HepG2 (cell line): ENCODE measurements around the gene CPHXL2. TPM values are rescaled to one million over a fixed set of nuclear protein-coding genes. Genes with fewer than 3 reads are reported as not detected.

Experiments
- MAFK ChIP-seq, 2 experiments: IDR thresholded peaks in 1 of 2; conservative IDR thresholded peaks in 1 of 2; 2 replicates each; pipeline ENCODE4 v1.6.1; 2011; ENCODE audit warnings: improper control_type of control experiment in 2 of 2, low read length in 2 of 2
- NFIC ChIP-seq: IDR thresholded peaks from 2 replicates; pipeline ENCODE4 v1.6.1; 2012; ENCODE audit warnings: mild to moderate bottlenecking, low read length, inconsistent platforms
- NFKBIZ ChIP-seq: IDR thresholded peaks from 2 replicates; pipeline ENCODE4 v1.6.1; 2018; ENCODE audit warnings: missing genetic modification reagents, missing compliant biosample characterization
- TAF1 ChIP-seq: sonication (generic); formaldehyde crosslinking; IDR thresholded peaks from 2 replicates; pipeline ENCODE4 v1.4.0; 2020; ENCODE audit warnings: missing genetic modification reagents
- ZNF382 ChIP-seq: sonication (generic); formaldehyde crosslinking; IDR thresholded peaks from 2 replicates; pipeline ENCODE4 v1.5.0; 2020; ENCODE audit warnings: missing genetic modification reagents, mild to moderate bottlenecking, borderline replicate concordance
- ZNF878 ChIP-seq: sonication (generic); formaldehyde crosslinking; IDR thresholded peaks from 2 replicates; pipeline ENCODE4 v1.8.1; 2023; ENCODE audit warnings: mild to moderate bottlenecking, missing genetic modification reagents, moderate library complexity
- polyA plus RNA-seq, 8 experiments: library from polyadenylated mRNA; depleted of rRNA in 3 of 8; stranded (reverse) in 7 of 8; unstranded in 1 of 8; fragments of >200 nt; fragmentation: Illumina TruSeq in 4 of 8; extraction: Trizol in 4 of 8; gene quantifications; 2 replicates each; pipeline versions ENCODE4 v1.2.1 to v1.2.3, GENCODE V29; 2011 to 2016; ENCODE audit warnings: low read depth in 4 of 8, missing spikeins in 1 of 8, mixed read lengths in 1 of 8; ENCODE audit not compliant: insufficient read depth in 1 of 8
- total RNA-seq, 5 experiments: library from RNA; depleted of rRNA; stranded (reverse); fragments of >200 nt; fragmentation: Illumina TruSeq; extraction: Trizol; gene quantifications; 2 replicates each; pipeline ENCODE4 v1.2.3, GENCODE V29; 2016; ENCODE audit warnings: low read depth in 1 of 5
- TF ChIP-seq, protein P1 (sequence below): IDR thresholded peaks from 2 replicates; pipeline ENCODE4 v1.6.1; 2016; ENCODE audit warnings: low read depth, missing genetic modification reagents, missing compliant biosample characterization
- TF ChIP-seq, protein P2 (sequence below): sonication (generic); formaldehyde crosslinking; IDR thresholded peaks from 2 replicates; pipeline ENCODE4 v1.5.0; 2020; ENCODE audit warnings: mild to moderate bottlenecking, missing genetic modification reagents, moderate library complexity
- TF ChIP-seq, protein P3 (sequence below): sonication (generic); formaldehyde crosslinking; IDR thresholded peaks from 2 replicates; pipeline ENCODE4 v1.5.0; 2020; ENCODE audit warnings: mild to moderate bottlenecking, missing genetic modification reagents, borderline replicate concordance
- TF ChIP-seq, protein P4 (sequence below): sonication (generic); formaldehyde crosslinking; IDR thresholded peaks from 2 replicates; pipeline ENCODE4 v1.4.0; 2020; ENCODE audit warnings: low read depth, mild to moderate bottlenecking, missing genetic modification reagents
- TF ChIP-seq, protein P5 (sequence below): sonication (generic); formaldehyde crosslinking; IDR thresholded peaks from 2 replicates; pipeline ENCODE4 v1.5.1; 2020; ENCODE audit warnings: mild to moderate bottlenecking, missing genetic modification reagents, moderate library complexity

Gene CPHXL2
- total and polyA plus RNA-seq, 2 of the 13 experiments (the other 11 are each of a cell fraction or from before 2014, with no cell fraction given), result not detected

DNA sequence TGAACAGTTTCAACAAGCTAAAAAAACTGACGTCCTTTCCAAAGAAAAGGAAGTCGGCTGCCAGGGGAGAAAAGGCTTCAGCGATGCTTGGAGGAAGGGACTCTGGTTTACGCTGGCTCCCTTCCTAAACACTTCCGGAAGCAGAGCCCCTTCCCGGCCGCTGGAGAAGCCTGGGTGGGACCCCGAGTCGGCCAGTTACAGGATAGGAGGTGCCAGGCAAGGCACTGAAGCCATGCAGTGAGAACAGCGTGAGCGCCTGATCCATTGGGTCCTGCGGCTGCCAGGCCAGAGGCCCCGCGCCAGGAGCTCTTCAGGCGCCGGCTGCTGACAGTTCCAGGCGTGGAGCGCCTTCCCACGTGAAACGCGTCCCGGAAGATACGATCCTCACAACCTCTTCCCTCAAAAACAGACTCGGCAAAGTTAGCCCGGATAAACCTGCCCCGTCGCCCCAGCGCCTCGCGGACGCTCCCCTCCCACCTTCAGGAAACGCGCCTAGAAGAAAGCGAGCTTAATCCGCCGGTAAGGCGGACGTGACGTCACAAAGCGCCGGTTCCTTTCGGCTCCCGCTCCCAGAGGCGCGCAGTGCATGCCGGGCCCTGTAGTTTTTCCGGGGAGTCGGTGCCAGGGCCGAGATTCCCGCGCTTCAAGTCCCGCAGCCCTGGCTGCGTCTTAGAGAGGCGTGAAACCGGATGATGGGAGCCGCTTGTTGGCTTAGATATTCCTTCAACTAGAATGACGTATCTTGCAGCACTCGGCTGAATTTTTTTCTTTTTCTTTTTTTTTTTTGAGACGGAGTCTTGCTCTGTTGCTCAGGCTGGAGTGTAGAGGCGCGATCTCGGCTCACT lies 53.8 kb downstream of the CPHXL2 start, which contains the start of gene ADAT1 (continued):
- TF ChIP-seq, protein P1, sequence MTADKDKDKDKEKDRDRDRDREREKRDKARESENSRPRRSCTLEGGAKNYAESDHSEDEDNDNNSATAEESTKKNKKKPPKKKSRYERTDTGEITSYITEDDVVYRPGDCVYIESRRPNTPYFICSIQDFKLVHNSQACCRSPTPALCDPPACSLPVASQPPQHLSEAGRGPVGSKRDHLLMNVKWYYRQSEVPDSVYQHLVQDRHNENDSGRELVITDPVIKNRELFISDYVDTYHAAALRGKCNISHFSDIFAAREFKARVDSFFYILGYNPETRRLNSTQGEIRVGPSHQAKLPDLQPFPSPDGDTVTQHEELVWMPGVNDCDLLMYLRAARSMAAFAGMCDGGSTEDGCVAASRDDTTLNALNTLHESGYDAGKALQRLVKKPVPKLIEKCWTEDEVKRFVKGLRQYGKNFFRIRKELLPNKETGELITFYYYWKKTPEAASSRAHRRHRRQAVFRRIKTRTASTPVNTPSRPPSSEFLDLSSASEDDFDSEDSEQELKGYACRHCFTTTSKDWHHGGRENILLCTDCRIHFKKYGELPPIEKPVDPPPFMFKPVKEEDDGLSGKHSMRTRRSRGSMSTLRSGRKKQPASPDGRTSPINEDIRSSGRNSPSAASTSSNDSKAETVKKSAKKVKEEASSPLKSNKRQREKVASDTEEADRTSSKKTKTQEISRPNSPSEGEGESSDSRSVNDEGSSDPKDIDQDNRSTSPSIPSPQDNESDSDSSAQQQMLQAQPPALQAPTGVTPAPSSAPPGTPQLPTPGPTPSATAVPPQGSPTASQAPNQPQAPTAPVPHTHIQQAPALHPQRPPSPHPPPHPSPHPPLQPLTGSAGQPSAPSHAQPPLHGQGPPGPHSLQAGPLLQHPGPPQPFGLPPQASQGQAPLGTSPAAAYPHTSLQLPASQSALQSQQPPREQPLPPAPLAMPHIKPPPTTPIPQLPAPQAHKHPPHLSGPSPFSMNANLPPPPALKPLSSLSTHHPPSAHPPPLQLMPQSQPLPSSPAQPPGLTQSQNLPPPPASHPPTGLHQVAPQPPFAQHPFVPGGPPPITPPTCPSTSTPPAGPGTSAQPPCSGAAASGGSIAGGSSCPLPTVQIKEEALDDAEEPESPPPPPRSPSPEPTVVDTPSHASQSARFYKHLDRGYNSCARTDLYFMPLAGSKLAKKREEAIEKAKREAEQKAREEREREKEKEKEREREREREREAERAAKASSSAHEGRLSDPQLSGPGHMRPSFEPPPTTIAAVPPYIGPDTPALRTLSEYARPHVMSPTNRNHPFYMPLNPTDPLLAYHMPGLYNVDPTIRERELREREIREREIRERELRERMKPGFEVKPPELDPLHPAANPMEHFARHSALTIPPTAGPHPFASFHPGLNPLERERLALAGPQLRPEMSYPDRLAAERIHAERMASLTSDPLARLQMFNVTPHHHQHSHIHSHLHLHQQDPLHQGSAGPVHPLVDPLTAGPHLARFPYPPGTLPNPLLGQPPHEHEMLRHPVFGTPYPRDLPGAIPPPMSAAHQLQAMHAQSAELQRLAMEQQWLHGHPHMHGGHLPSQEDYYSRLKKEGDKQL (CRISPR knock-in tag), result peak; percentile 35; the same call in 1 of the 2 replicates
- TF ChIP-seq, protein P2, sequence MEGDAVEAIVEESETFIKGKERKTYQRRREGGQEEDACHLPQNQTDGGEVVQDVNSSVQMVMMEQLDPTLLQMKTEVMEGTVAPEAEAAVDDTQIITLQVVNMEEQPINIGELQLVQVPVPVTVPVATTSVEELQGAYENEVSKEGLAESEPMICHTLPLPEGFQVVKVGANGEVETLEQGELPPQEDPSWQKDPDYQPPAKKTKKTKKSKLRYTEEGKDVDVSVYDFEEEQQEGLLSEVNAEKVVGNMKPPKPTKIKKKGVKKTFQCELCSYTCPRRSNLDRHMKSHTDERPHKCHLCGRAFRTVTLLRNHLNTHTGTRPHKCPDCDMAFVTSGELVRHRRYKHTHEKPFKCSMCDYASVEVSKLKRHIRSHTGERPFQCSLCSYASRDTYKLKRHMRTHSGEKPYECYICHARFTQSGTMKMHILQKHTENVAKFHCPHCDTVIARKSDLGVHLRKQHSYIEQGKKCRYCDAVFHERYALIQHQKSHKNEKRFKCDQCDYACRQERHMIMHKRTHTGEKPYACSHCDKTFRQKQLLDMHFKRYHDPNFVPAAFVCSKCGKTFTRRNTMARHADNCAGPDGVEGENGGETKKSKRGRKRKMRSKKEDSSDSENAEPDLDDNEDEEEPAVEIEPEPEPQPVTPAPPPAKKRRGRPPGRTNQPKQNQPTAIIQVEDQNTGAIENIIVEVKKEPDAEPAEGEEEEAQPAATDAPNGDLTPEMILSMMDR (CRISPR knock-in tag), result peak; percentile 15; the same call in 1 of the 2 replicates
- no peak for TF ChIP-seq ZNF878 (CRISPR knock-in tag)
- TF ChIP-seq, protein P3, sequence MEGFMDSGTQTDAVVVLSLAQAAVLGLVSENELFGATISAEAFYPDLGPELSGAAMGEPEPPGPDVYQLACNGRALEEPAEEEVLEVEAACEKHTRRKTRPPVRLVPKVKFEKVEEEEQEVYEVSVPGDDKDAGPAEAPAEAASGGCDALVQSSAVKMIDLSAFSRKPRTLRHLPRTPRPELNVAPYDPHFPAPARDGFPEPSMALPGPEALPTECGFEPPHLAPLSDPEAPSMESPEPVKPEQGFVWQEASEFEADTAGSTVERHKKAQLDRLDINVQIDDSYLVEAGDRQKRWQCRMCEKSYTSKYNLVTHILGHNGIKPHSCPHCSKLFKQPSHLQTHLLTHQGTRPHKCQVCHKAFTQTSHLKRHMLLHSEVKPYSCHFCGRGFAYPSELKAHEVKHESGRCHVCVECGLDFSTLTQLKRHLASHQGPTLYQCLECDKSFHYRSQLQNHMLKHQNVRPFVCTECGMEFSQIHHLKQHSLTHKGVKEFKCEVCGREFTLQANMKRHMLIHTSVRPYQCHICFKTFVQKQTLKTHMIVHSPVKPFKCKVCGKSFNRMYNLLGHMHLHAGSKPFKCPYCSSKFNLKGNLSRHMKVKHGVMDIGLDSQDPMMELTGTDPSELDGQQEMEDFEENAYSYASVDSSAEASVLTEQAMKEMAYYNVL (CRISPR knock-in tag), result no peak
- TF ChIP-seq ZNF382 (CRISPR knock-in tag), result no peak
- TF ChIP-seq, protein P4, sequence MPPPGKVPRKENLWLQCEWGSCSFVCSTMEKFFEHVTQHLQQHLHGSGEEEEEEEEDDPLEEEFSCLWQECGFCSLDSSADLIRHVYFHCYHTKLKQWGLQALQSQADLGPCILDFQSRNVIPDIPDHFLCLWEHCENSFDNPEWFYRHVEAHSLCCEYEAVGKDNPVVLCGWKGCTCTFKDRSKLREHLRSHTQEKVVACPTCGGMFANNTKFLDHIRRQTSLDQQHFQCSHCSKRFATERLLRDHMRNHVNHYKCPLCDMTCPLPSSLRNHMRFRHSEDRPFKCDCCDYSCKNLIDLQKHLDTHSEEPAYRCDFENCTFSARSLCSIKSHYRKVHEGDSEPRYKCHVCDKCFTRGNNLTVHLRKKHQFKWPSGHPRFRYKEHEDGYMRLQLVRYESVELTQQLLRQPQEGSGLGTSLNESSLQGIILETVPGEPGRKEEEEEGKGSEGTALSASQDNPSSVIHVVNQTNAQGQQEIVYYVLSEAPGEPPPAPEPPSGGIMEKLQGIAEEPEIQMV, result peak; percentile 85
- TF ChIP-seq TAF1 (CRISPR knock-in tag), result peak; percentile 75
- 0 out of 2 replicates have a peak, but pooled peaks have one; percentile 25 for TF ChIP-seq NFIC
- peak; percentile 78; the same call in 1 of the 2 replicates for TF ChIP-seq NFKBIZ (CRISPR knock-in tag)
- TF ChIP-seq, protein P5, sequence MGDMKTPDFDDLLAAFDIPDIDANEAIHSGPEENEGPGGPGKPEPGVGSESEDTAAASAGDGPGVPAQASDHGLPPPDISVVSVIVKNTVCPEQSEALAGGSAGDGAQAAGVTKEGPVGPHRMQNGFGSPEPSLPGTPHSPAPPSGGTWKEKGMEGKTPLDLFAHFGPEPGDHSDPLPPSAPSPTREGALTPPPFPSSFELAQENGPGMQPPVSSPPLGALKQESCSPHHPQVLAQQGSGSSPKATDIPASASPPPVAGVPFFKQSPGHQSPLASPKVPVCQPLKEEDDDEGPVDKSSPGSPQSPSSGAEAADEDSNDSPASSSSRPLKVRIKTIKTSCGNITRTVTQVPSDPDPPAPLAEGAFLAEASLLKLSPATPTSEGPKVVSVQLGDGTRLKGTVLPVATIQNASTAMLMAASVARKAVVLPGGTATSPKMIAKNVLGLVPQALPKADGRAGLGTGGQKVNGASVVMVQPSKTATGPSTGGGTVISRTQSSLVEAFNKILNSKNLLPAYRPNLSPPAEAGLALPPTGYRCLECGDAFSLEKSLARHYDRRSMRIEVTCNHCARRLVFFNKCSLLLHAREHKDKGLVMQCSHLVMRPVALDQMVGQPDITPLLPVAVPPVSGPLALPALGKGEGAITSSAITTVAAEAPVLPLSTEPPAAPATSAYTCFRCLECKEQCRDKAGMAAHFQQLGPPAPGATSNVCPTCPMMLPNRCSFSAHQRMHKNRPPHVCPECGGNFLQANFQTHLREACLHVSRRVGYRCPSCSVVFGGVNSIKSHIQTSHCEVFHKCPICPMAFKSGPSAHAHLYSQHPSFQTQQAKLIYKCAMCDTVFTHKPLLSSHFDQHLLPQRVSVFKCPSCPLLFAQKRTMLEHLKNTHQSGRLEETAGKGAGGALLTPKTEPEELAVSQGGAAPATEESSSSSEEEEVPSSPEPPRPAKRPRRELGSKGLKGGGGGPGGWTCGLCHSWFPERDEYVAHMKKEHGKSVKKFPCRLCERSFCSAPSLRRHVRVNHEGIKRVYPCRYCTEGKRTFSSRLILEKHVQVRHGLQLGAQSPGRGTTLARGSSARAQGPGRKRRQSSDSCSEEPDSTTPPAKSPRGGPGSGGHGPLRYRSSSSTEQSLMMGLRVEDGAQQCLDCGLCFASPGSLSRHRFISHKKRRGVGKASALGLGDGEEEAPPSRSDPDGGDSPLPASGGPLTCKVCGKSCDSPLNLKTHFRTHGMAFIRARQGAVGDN, result peak; percentile 97
- TF ChIP-seq MAFK (conservative IDR thresholded peaks at IDR 0.05 in 1 of 2, IDR thresholded peaks at IDR 0.05 in 1 of 2; ENCODE audit: low read length in 2 of 2), result no peak
